Measurements from ENCODE around the gene CFAP45.
A peak's percentile ranks its signal among the peaks of the same experiment; 100 is the strongest.

Gene CFAP45

DNA sequence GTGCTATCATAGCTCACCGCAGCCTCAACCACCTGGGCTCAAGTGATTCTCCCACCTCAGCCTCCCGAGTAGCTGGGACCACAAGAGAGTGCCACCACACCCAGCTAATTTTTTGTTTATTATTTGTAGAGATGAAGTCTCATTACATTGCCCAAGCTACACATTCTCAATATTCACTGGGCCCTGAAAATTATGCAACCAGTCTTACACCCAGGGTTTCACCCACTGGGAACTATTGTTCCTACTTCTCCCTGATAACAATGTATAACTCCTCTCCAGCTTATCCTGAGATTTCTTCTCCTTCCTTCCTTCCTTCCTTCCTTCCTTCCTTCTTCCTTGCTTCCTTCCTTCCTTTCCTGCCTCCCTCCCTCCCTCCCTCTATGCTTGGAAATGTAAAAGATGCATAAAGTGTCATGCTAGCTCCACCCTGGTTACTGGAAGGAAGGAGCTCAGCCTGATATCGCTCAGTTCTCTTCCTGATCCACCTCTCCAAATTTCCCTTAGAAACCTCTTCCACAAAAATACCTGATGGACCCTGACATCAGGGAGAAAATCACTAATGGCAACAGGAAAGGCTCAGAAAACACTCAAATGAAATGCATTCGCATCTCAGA lies 26.3 kb downstream of the CFAP45 start:
- no peak for DNase-seq

DNA sequence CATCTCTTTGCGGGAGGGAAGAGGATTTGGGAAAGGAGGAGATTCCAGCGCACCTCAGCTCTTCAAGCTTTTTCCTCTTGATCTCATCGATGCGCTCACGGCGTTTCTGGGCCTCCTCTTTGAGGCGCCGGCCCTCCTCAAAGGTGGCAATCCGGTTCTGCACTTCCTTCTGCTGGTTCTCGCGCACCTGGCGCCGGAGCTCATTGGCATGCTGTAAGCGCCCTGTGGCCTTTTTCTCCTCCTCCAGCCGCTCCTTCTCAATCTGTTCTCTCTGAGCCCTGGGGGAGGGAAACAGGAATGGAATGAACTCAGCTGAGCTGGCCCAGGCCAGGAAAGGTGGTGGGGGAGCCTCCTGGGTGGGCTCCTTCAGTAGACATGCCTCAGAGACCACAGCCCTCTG lies 27.1 kb downstream of the CFAP45 start:
- no peak for DNase-seq

DNA sequence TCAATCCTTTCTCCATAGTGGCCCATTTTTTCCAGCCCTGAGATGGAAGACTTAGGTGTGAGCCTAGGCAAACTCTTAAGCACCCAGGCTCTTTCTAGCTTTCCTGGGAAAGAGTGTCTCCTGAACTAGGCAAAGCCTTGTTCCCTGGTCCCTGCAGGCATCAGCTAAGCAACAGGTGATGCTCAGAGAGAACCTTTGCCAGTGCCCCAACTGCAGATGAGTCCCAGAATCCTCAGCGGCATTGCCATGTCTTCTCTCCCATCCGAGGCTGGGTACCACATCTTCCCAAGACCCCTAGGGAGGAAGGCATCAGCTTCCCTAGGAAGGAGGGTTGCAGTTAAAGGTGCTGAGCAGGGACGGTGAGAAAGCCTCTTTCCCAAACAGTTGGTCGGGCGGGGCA lies 29.3 kb downstream of the CFAP45 start:
- no peak for DNase-seq

DNA sequence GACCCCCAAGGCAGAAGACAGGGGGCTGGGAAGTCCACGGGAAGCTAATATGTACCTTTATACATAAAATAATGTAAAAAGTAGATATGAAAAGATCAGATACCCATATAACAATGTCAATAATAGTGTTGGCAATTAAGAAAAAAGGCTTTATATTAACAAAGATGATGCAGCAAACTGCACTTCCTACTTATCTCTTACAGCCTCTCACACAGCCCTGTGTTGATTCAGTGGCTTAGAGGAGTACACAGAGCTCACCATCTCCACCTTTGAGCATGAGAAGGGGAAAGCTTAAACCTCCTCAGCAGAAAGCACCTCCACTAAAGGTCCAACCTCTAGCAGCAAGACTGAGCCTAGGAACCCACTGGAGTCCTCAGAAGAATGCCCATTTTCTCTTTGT lies 30.4 kb downstream of the CFAP45 start:
- DNase-seq: no peak

GRCh38 chr1:159869173-159869572 lies 30.8 kb downstream of the CFAP45 start:
- DNase-seq: no peak

- no peak for DNase-seq
These were observed 31.2 kb downstream of the CFAP45 start for GRCh38 chr1:159868766-159869165.

GRCh38 chr1:159867664-159868026 lies 32.3 kb downstream of the CFAP45 start:
- peak; percentile 88 for DNase-seq

DNA sequence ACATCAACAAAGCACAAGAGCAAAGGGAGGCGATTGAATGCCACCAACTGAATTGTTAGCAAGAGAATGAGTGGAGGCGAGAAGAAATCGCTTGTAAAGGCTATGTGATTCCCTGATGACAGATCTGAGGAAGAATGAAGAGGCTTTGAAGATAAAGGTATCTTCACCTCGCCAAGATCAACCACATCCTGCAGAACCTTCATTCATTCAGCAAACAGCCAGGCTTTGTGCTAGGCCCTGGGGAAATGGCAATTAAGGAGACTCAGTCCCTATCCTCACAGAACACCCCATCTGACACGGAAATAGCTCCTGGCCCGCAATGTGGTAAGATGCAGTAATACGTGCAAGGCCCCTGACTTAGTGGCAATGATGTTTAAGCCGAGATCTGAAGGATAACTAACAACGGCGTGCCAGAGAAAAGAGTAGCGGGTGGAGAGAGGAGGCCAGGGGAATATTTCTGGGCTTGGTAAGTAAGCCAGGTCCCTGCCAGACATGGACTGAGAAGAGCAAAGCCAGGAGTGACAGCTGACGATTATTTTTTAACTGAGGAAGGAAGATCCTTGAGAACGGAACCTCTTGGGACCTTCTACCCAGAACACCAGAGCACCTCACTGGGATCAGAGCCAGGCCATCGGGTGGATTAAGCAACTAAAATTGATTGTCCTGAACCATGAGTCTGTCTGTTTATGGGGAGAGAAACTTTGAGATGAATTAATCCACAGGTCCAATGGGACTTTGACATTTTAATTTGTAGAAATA lies 32.9 kb downstream of the CFAP45 start:
- no peak for DNase-seq

- no peak for DNase-seq
These were observed 33.9 kb downstream of the CFAP45 start for GRCh38 chr1:159866066-159866465.

- DNase-seq: no peak
These were observed 35.7 kb downstream of the CFAP45 start for GRCh38 chr1:159864262-159864661.

DNA sequence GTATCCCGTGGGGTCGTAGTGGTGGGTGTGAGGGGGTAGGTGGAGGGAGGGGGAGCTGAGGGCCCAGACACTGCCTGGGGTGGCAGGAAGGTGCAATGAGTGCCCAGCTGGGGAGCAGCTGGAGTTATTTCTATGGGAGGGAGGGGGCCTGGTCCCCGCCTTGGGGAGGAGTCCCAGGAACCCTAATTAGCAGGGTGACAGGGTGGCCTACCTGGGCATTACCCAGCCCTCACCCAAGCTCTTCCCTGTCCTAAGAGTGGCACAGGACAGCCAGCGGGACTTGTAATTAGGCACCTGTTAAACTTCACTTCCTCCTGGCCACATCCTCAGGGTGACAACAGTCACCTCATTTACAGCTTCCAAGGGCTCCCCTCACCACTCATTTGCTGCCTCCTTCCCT lies 37.4 kb downstream of the CFAP45 start, which contains the start of gene VSIG8:
Gene VSIG8 (minus strand): TSS at position 101 of the 400 bp plus-strand sequence. CDS start 136 bp downstream, outside the sequence.
- no peak for DNase-seq

DNA sequence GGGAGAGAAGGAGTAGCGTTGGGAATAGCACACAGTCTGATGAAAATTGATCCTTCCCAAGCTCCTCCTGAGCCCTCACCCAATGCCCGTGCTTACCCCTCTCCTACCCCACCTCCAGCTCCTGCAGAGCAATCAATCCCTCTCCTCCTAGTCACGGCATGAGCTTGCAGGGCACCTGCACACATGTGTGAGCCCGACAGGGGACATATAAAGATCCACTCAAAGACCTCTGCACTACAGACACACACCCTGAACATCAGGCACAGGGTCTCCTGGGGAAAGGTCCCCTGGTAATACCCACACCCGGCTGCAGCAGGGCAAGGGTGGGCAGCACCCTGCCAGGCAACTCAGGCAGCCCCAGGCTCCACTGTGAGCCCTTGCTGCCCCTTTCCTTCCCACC lies 37.9 kb downstream of the CFAP45 start:
- DNase-seq: no peak

DNA sequence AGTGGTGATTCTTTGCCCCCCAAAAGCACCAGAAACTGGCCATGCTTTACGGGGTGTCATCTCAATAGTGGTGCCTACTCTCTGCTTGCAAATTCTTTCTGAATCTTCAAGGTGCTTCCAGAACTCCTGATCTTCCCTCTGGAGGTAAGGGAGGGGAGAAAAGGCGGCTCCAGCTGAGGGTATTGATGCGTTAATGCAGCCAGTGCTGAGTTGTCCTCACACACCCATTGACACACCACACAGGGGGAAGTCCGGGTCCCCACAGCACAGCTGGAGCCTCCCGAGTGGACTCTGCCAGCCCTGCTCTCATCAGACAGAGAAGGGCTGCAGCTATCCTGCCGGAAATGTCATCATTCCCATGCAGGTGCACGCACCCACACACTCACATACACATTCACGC lies 38.7 kb downstream of the CFAP45 start:
- no peak for DNase-seq

- no peak for DNase-seq
These were observed 39.5 kb downstream of the CFAP45 start for GRCh38 chr1:159860456-159860855.

GRCh38 chr1:159859767-159860322 lies 40.1 kb downstream of the CFAP45 start:
- no peak for DNase-seq

DNA sequence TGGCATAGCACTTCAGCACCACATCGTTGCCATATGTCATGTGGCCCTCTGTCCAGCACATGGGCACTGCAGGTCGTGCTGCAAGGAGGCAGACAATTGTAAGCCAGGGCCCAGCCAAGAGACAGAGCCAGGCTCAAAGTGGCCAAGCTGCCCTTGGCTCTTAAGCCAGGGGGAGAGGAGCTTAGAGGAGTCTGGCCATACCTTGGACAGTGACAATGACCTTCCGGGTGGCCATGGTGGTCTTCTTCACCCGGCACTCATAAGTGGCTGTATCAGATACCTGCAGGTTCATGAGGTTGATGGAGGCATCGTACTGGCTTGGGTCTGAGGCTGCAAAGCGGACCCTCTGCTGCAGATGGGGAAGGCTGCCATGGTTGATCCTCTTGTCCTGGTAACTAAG lies 42.1 kb downstream of the CFAP45 start:
- DNase-seq: no peak

GRCh38 chr1:159856576-159856975 lies 43.4 kb downstream of the CFAP45 start:
- no peak for DNase-seq

DNA sequence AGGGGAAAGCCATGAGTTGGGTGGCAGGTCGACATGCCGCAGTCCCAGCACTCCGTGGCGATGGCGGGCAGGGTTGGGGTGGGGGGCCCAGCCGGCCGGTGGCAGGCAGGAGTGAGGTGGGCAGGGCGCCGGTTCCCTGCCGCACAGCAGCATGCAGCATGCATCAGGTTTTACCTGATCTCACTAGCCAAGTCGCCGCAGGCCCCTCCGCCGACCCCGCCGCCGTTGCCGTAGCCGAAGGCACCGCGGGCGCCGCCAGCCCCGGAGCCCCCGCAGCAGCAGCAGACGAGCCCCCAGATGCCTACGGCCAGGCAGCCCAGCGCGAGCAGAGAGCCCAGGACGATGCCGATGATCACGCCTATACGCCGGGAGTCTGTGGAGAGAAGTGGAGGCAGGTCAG lies 44.3 kb downstream of the CFAP45 start:
- DNase-seq: no peak

- peak; percentile 90 for DNase-seq
These were observed 45.2 kb downstream of the CFAP45 start for GRCh38 chr1:159854693-159855192.

GRCh38 chr1:159854116-159854692 lies 45.8 kb downstream of the CFAP45 start:
- no peak for DNase-seq

DNA sequence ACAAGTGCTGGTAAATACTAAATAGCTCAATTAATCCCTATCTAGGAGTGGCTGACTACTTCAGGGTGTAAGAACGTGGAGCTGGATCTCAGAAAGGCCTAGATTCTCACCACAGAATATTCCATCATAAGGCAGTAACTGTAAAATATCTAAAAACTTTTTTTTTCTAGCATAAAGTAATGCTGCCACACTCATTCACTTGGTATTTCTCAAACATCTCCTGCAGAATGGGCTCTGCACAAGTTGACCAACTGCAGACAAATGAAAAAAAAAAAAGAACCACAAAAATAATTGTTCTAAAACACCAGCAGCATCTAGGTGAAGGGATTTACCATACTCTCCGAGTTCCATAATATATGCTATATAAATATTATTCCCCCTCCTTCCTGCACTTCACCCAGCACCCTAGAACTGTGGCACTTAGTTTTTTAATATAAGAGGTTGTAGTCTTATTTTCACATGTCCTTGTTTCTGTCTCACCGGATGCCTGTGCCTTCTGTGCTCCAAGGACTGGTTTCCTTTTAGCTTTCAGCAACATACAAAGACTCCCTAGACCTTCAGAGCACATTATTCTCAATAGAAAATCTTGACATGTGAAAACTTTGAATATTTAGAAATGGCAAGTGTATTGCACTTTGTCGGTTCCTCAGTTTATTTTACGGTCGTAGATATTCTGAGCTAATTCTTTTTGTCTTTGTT lies 46.4 kb downstream of the CFAP45 start:
- no peak for DNase-seq

DNA sequence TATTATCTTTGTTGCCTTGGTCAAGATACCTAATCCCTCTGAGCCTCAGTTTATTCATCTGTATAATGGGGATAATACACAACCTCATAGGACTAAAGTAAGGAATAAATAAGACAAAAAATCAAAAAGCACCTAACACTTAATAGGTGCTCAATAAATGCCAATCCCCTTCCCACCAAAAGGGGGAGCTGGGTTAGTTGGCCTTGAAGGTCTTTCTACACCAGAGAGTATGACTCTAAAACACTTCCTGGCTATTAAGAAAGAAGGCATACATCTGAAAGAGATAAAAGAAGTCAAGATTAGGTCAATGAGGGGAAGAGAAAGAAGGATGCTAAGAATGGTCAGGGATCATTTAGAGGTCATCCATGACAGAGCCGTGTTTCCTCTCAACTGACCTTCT lies 48.6 kb downstream of the CFAP45 start:
- DNase-seq: no peak

Data from NCI-H2107 (cell line).